Endothelial cell of umbilical vein (primary cell): Measurements from ENCODE around the gene IP6K2. TPM values are rescaled to one million over a fixed set of nuclear protein-coding genes. Genes with fewer than 3 reads are reported as not detected.

ENCODE experiments used
- BruUV-seq: library from RNA; stranded (reverse); fragments of 400-500 nt; replicated peaks from 2 replicates; lab custom pipeline; 2021; lab: Mats Ljungman, UMichigan
- CTCF ChIA-PET: fragments of 300-600, 350-600 bp; sonication (Branson Sonifier 250); formaldehyde crosslinking; loops from one replicate; lab custom pipeline; 2021; ENCODE audit warnings: antibody characterized with exemption, inconsistent platforms; lab: Charles Lee
- POLR2A ChIA-PET: fragments of 300-600, 350-600 bp; sonication (Branson Sonifier 250); formaldehyde crosslinking; loops from one replicate; lab custom pipeline; 2021; ENCODE audit warnings: antibody characterized with exemption, inconsistent platforms; lab: Charles Lee
- DNase-seq: peaks from one replicate; pipeline ENCODE4 v3.0.0-alpha.2; 2011; ENCODE audit warnings: low read depth, low spot score
- FAIRE-seq: peaks from 2 replicates; lab custom pipeline; 2011; peaks lifted over from hg19 to GRCh38; lab: Jason Lieb, UNC
- H2AFZ ChIP-seq: 2 replicates; pipeline ENCODE4 v1.6.0; 2012; ENCODE audit warnings: low read depth, low read length, control low read depth, inconsistent platforms
- H3K27ac ChIP-seq: 2 replicates; pipeline ENCODE4 v1.5.1; 2011; ENCODE audit warnings: low read depth, mild to moderate bottlenecking, control low read depth, low read length, moderate library complexity; ENCODE audit not compliant: insufficient read depth
- H3K27me3 ChIP-seq, 2 experiments: 2 replicates each; pipeline versions ENCODE4 v1.6.0 to v1.6.1; 2011; ENCODE audit warnings: low read length in 2 of 2, mixed read lengths in 1 of 2; ENCODE audit not compliant: control insufficient read depth in 2 of 2, insufficient read depth in 2 of 2
- H3K36me3 ChIP-seq, 2 experiments: 2 replicates in 1 of 2; 3 replicates in 1 of 2; pipeline ENCODE4 v1.5.1; 2011; ENCODE audit warnings: low read length in 2 of 2, mild to moderate bottlenecking in 1 of 2, moderate library complexity in 1 of 2; ENCODE audit not compliant: control insufficient read depth in 2 of 2, insufficient read depth in 2 of 2; ENCODE audit errors: extremely low read depth in 1 of 2
- H3K4me1 ChIP-seq: 3 replicates; pipeline ENCODE4 v1.5.1; 2011; ENCODE audit warnings: mild to moderate bottlenecking, low read length; ENCODE audit not compliant: control insufficient read depth, insufficient read depth; ENCODE audit errors: extremely low read depth
- H3K4me2 ChIP-seq: 2 replicates; pipeline ENCODE4 v1.6.1; 2011; ENCODE audit warnings: low read length, control low read depth, mixed read lengths; ENCODE audit not compliant: insufficient read depth
- H3K4me3 ChIP-seq, 3 experiments: fragments of 200-600 bp in 1 of 3; sonication (generic), shearing (Covaris generic) in 1 of 3; replicated peaks in 1 of 3; 2 replicates each; pipeline ENCODE4 v1.5.1; 2011 to 2016; ENCODE audit warnings: control low read depth in 3 of 3, low read length in 3 of 3, mild to moderate bottlenecking in 2 of 3, inconsistent platforms in 1 of 3, low read depth in 1 of 3, moderate library complexity in 1 of 3; ENCODE audit not compliant: insufficient read depth in 1 of 3
- H3K79me2 ChIP-seq: 2 replicates; pipeline ENCODE4 v1.6.0; 2012; ENCODE audit warnings: low read length, inconsistent platforms; ENCODE audit not compliant: control insufficient read depth, insufficient read depth
- H3K9ac ChIP-seq: replicated peaks from 2 replicates; pipeline ENCODE3; 2011; ENCODE audit warnings: low read length, control low read depth; ENCODE audit not compliant: insufficient read depth; ENCODE audit errors: extremely low read depth
- H3K9me1 ChIP-seq: replicated peaks from 3 replicates; pipeline ENCODE4 v1.6.0; 2011; ENCODE audit warnings: mild to moderate bottlenecking, low read length; ENCODE audit not compliant: control insufficient read depth, insufficient read depth; ENCODE audit errors: extremely low read depth
- H3K9me3 ChIP-seq: replicated peaks from 2 replicates; pipeline ENCODE4 v1.5.1; 2012; ENCODE audit warnings: low read length, inconsistent platforms; ENCODE audit not compliant: control insufficient read depth, insufficient read depth
- H4K20me1 ChIP-seq: replicated peaks from 2 replicates; pipeline ENCODE3; 2011; ENCODE audit warnings: mild to moderate bottlenecking, low read length; ENCODE audit not compliant: control insufficient read depth, insufficient read depth; ENCODE audit errors: extremely low read depth
- EZH2 ChIP-seq: IDR thresholded peaks from 2 replicates; pipeline ENCODE4 v1.6.1; 2012; ENCODE audit warnings: borderline replicate concordance, low read depth, mild to moderate bottlenecking, moderate library complexity, low read length, inconsistent platforms; ENCODE audit not compliant: severe bottlenecking
- FOS ChIP-seq: IDR thresholded peaks from 2 replicates; pipeline ENCODE4 v1.6.1; 2011; ENCODE audit warnings: mild to moderate bottlenecking, low read length, moderate library complexity, borderline replicate concordance; ENCODE audit not compliant: insufficient read depth
- GATA2 ChIP-seq: IDR thresholded peaks from 2 replicates; pipeline ENCODE4 v1.7.0; 2011; ENCODE audit warnings: low read depth, mild to moderate bottlenecking, moderate library complexity, mixed read lengths, low read length; ENCODE audit not compliant: insufficient read length, insufficient read depth
- JUN ChIP-seq: IDR thresholded peaks from 2 replicates; pipeline ENCODE4 v1.6.1; 2011; ENCODE audit warnings: borderline replicate concordance, low read depth; ENCODE audit not compliant: insufficient read length, insufficient read depth
- MYC ChIP-seq: IDR thresholded peaks from one replicate; pipeline ENCODE4 v1.6.1; 2011; ENCODE audit warnings: mild to moderate bottlenecking, low read depth, low read length
- POLR2A ChIP-seq: IDR thresholded peaks from 2 replicates; pipeline ENCODE4 v1.6.1; 2012; ENCODE audit warnings: low read depth, mild to moderate bottlenecking, control low read depth, low read length
- POLR2AphosphoS5 ChIP-seq: IDR thresholded peaks from 2 replicates; pipeline ENCODE4 v1.6.1; 2012; ENCODE audit warnings: low read depth, mild to moderate bottlenecking, control low read depth, low read length, moderate library complexity; ENCODE audit not compliant: insufficient read depth
- dilution Hi-C: fragments of 300-500 bp; cut with MboI; formaldehyde crosslinking; loops from one replicate; pipeline ENCODE4 v1.15.0; 2019; ENCODE audit warnings: low sequenced_read_pairs; ENCODE audit not compliant: extremely low pct_ligation_motif_present
- intact Hi-C: fragments of 100-400 bp; cut with micrococcal nuclease; formaldehyde crosslinking; loops from one replicate; pipeline ENCODE4 v1.10.0; 2022
- microRNA-seq: library from miRNA; unstranded; fragments of <30 nt; microRNA quantifications from one replicate; pipeline ENCODE4 v1.2.0, GENCODE V29; 2021; ENCODE audit warnings: borderline number of aligned reads, borderline replicate concordance
- polyA plus RNA-seq, 4 experiments: library from polyadenylated mRNA; depleted of rRNA in 3 of 4; stranded (reverse) in 3 of 4; unstranded in 1 of 4; fragments of >200 nt; gene quantifications; 2 replicates each; pipeline versions ENCODE4 v1.2.1 to v1.2.3, GENCODE V29; 2011 to 2012; ENCODE audit warnings: missing spikeins in 1 of 4
- small RNA-seq: library from RNA; depleted of rRNA; stranded (forward); fragments of <200 nt; gene quantifications from one replicate; pipeline ENCODE3, GENCODE V24; 2012; ENCODE audit warnings: low replicate concordance, low read depth; ENCODE audit not compliant: insufficient read depth, insufficient read length
- total RNA-seq: library from RNA; stranded (reverse); gene quantifications from 2 replicates; pipeline ENCODE4 v1.2.3, GENCODE V29; 2021
- TF ChIP-seq, protein P1 (sequence below), 2 donors: IDR thresholded peaks; 1 replicate in 1 of 2; 2 replicates in 1 of 2; pipeline ENCODE4 v1.5.1; 2011; ENCODE audit warnings: low read length in 2 of 2, mild to moderate bottlenecking in 2 of 2, moderate library complexity in 2 of 2, control low read depth in 1 of 2, inconsistent platforms in 1 of 2, low read depth in 1 of 2; ENCODE audit not compliant: insufficient read depth in 1 of 2; ENCODE audit errors: extremely low read depth in 1 of 2
- TF ChIP-seq, protein P2 (sequence below): IDR thresholded peaks from 2 replicates; pipeline ENCODE4 v1.6.1; 2011; ENCODE audit not compliant: insufficient read depth, insufficient read length

Gene IP6K2
- total and polyA plus RNA-seq, 2 donors (not counting 3 experiments of a cell fraction or from before 2014, with no cell fraction given): 81.8 to 143 TPM

DNA sequence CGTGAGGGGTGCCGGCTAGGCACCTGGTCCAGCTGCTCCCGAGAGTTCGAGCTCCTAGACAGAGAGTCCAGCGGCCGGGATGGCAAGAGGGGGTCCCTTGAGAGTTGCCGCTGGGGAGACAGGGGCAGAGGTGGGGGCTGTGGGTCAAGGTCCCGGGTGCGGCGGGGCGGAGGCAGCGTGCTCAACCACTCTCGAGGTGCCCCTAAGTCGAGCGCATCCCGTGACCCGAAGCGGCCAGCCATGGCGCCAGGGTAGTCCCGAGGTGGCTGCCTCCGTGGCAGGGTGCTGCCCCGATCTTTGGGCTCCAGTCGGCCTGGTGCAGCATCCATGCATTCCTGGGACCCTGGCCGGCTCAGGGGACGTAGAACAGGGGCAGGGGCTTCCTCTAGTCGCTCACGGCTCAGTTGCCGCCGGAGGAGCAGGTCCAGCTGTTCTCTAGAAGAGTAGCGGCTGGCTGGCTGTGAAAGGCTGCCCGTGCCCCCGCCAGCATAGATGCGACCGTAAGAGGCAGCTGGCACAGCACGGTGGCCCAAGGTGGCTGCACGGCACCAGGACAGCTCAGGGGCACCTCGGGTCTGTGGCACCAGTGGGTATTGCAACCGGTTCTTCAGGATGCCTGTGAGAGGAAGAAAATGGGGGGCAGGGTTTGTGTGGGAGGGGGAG, 76.9 kb downstream of the IP6K2 start:
- no peaks in the 10 kb centered on the region for H3K27me3 ChIP-seq
- peaks cover 14% of the 10 kb centered on the region for H3K4me1 ChIP-seq
- no peak for TF ChIP-seq JUN
- no peak for TF ChIP-seq GATA2
- TF ChIP-seq EZH2: no peak
- TF ChIP-seq FOS: no peak
- TF ChIP-seq, protein P1, sequence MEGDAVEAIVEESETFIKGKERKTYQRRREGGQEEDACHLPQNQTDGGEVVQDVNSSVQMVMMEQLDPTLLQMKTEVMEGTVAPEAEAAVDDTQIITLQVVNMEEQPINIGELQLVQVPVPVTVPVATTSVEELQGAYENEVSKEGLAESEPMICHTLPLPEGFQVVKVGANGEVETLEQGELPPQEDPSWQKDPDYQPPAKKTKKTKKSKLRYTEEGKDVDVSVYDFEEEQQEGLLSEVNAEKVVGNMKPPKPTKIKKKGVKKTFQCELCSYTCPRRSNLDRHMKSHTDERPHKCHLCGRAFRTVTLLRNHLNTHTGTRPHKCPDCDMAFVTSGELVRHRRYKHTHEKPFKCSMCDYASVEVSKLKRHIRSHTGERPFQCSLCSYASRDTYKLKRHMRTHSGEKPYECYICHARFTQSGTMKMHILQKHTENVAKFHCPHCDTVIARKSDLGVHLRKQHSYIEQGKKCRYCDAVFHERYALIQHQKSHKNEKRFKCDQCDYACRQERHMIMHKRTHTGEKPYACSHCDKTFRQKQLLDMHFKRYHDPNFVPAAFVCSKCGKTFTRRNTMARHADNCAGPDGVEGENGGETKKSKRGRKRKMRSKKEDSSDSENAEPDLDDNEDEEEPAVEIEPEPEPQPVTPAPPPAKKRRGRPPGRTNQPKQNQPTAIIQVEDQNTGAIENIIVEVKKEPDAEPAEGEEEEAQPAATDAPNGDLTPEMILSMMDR (IDR thresholded peaks at IDR 0.05; ENCODE audit: extremely low read depth in 1 of 2, insufficient read depth in 1 of 2, low read depth in 1 of 2, low read length in 2 of 2): no peak
- TF ChIP-seq MYC: no peak
- TF ChIP-seq POLR2AphosphoS5: no peak
- TF ChIP-seq, protein P2, sequence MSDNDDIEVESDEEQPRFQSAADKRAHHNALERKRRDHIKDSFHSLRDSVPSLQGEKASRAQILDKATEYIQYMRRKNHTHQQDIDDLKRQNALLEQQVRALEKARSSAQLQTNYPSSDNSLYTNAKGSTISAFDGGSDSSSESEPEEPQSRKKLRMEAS: no peak
- TF ChIP-seq POLR2A: no peak
- H3K36me3 ChIP-seq: no peaks in the 10 kb centered on the region
- POLR2A ChIA-PET: no interaction called here
- H3K79me2 ChIP-seq: no peaks in the 10 kb centered on the region
- no peaks in the 10 kb centered on the region for H4K20me1 ChIP-seq
- CTCF ChIA-PET: no interaction called here
- no peak for FAIRE-seq
- no peaks in the 10 kb centered on the region for H3K9me3 ChIP-seq
- dilution Hi-C loops: no loop called here
- no peak overlapping the region for H3K4me2 ChIP-seq
- intact Hi-C loops: no loop called here
- H3K4me3 ChIP-seq: no peak overlapping the region
- H3K27ac ChIP-seq: no peak overlapping the region
- no peak overlapping the region for H3K9ac ChIP-seq
- BruUV-seq: no TSS peak
- no peak for DNase-seq
- no peaks in the 10 kb centered on the region for H3K9me1 ChIP-seq
- H2AFZ ChIP-seq: no peak overlapping the region

Small RNA genes lying within 50 kb of the gene (microRNA-seq; reads per million reads assigned to microRNA genes)
- gene MIR4793: not detected

Small RNA genes lying within 50 kb of the gene (small RNA-seq; reads per million reads assigned to genes)
- not detected for gene AC141002.1

Other genes starting within 250 kb of the IP6K2 start
- gene SHISA5, start 213.0 kb downstream of the IP6K2 start, total RNA-seq: 205 and 213 TPM in 2 replicates
- 320 and 401 TPM in 2 replicates for gene SHISA5, start 213.0 kb downstream of the IP6K2 start, polyA plus RNA-seq
- gene PFKFB4, start 160.4 kb downstream of the IP6K2 start, total RNA-seq: 4.2 and 4.9 TPM in 2 replicates
- gene PFKFB4, start 160.4 kb downstream of the IP6K2 start, polyA plus RNA-seq: 4.0 and 4.1 TPM in 2 replicates
- not detected in 2 replicates for gene UCN2, start 153.4 kb downstream of the IP6K2 start, total RNA-seq
- 0.05 and 0.11 TPM in 2 replicates for gene UCN2, start 153.4 kb downstream of the IP6K2 start, polyA plus RNA-seq
- 1.5 and 1.9 TPM in 2 replicates for gene COL7A1, start 121.9 kb downstream of the IP6K2 start, total RNA-seq
- gene COL7A1, start 121.9 kb downstream of the IP6K2 start, polyA plus RNA-seq: 0.55 and 1.1 TPM in 2 replicates
- gene UQCRC1, start 107.6 kb downstream of the IP6K2 start, total RNA-seq: 184 and 186 TPM in 2 replicates
- 415 and 427 TPM in 2 replicates for gene UQCRC1, start 107.6 kb downstream of the IP6K2 start, polyA plus RNA-seq
- gene TMEM89, start 95.5 kb downstream of the IP6K2 start, total RNA-seq: not detected in 2 replicates
- not detected in 2 replicates for gene TMEM89, start 95.5 kb downstream of the IP6K2 start, polyA plus RNA-seq
- gene SLC26A6, start 81.8 kb downstream of the IP6K2 start, total RNA-seq: 32.2 and 34.8 TPM in 2 replicates
- 31.0 and 35.3 TPM in 2 replicates for gene SLC26A6, start 81.8 kb downstream of the IP6K2 start, polyA plus RNA-seq
- 0.46 and 0.71 TPM in 2 replicates for gene CELSR3, start 54.3 kb downstream of the IP6K2 start, total RNA-seq
- gene CELSR3, start 54.3 kb downstream of the IP6K2 start, polyA plus RNA-seq: 0.25 and 0.32 TPM in 2 replicates
- gene NCKIPSD, start 31.3 kb downstream of the IP6K2 start, total RNA-seq: 12.8 and 13.4 TPM in 2 replicates
- gene NCKIPSD, start 31.3 kb downstream of the IP6K2 start, polyA plus RNA-seq: 19.1 and 26.2 TPM in 2 replicates
- gene PRKAR2A, start 130.7 kb upstream of the IP6K2 start, total RNA-seq: 62.8 and 69.9 TPM in 2 replicates
- gene PRKAR2A, start 130.7 kb upstream of the IP6K2 start, polyA plus RNA-seq: 8.6 and 10.5 TPM in 2 replicates
- gene SLC25A20, start 181.7 kb upstream of the IP6K2 start, total RNA-seq: 7.9 and 8.4 TPM in 2 replicates
- 8.6 and 11.0 TPM in 2 replicates for gene SLC25A20, start 181.7 kb upstream of the IP6K2 start, polyA plus RNA-seq
- 77.2 and 85.5 TPM in 2 replicates for gene ARIH2, start 201.6 kb upstream of the IP6K2 start, total RNA-seq
- 58.2 and 59.7 TPM in 2 replicates for gene ARIH2, start 201.6 kb upstream of the IP6K2 start, polyA plus RNA-seq